A549 (cell line): ENCODE data around the gene SCUBE1.

Experiments
- FOSL2 ChIP-seq, 2 experiments: fragments of 450-650 bp in 1 of 2; fragments of >200 bp in 1 of 2; sonication (Bioruptor Twin) in 1 of 2; formaldehyde crosslinking; IDR thresholded peaks; 2 replicates each; pipeline versions ENCODE4 v1.5.0 to v1.6.1; 2016 to 2020; ENCODE audit warnings: mild to moderate bottlenecking in 1 of 2, moderate library complexity in 1 of 2
- TF ChIP-seq, protein P1 (sequence below): fragments of >200 bp; sonication (Bioruptor Twin); formaldehyde crosslinking; IDR thresholded peaks from 3 replicates; pipeline ENCODE4 v1.5.1; 2016

DNA sequence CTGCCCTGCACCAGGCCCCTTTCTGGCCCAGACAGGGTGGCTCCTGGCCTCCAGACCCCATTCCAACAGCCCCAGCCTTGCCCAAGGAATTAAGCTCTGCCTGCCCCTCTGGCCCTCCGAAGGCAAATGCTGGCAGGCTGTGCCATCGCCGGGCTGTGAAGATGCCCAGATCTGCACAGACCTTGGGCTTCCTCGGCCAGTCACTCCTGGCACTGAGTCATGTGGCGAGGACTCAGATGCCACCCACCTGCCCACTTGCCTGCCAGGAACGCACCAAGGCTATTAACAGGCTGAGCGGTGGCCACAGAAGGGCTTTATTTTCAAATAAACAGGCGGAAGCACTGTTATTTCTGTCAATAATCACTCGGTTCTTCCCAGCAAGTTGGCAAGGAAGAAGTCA, 105.9 kb downstream of the SCUBE1 start:
- TF ChIP-seq, protein P1, sequence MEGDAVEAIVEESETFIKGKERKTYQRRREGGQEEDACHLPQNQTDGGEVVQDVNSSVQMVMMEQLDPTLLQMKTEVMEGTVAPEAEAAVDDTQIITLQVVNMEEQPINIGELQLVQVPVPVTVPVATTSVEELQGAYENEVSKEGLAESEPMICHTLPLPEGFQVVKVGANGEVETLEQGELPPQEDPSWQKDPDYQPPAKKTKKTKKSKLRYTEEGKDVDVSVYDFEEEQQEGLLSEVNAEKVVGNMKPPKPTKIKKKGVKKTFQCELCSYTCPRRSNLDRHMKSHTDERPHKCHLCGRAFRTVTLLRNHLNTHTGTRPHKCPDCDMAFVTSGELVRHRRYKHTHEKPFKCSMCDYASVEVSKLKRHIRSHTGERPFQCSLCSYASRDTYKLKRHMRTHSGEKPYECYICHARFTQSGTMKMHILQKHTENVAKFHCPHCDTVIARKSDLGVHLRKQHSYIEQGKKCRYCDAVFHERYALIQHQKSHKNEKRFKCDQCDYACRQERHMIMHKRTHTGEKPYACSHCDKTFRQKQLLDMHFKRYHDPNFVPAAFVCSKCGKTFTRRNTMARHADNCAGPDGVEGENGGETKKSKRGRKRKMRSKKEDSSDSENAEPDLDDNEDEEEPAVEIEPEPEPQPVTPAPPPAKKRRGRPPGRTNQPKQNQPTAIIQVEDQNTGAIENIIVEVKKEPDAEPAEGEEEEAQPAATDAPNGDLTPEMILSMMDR = no peak
- TF ChIP-seq FOSL2 (IDR thresholded peaks at IDR 0.05) (no peak), FOSL2 (CRISPR knock-in tag; IDR thresholded peaks at IDR 0.05) (no peak)
